ENCODE results near the gene DHODH.

DNA sequence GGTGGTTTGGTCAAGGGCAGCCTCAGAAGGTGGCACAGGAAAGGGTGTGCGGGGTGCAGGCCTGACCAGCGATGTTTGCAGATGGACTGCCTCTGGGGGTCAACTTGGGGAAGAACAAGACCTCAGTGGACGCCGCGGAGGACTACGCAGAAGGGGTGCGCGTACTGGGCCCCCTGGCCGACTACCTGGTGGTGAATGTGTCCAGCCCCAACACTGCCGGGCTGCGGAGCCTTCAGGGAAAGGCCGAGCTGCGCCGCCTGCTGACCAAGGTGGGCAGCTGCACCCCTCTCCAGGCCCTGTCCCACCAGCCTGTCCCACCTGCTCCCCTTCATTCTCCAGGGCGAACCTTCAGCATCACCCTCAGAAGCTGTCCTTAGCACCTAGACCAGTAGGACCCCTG lies 12.5 kb downstream of the DHODH start:
- TF ChIP-seq, protein P1, sequence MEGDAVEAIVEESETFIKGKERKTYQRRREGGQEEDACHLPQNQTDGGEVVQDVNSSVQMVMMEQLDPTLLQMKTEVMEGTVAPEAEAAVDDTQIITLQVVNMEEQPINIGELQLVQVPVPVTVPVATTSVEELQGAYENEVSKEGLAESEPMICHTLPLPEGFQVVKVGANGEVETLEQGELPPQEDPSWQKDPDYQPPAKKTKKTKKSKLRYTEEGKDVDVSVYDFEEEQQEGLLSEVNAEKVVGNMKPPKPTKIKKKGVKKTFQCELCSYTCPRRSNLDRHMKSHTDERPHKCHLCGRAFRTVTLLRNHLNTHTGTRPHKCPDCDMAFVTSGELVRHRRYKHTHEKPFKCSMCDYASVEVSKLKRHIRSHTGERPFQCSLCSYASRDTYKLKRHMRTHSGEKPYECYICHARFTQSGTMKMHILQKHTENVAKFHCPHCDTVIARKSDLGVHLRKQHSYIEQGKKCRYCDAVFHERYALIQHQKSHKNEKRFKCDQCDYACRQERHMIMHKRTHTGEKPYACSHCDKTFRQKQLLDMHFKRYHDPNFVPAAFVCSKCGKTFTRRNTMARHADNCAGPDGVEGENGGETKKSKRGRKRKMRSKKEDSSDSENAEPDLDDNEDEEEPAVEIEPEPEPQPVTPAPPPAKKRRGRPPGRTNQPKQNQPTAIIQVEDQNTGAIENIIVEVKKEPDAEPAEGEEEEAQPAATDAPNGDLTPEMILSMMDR (IDR thresholded peaks at IDR 0.05), result no peak
- TF ChIP-seq POLR2AphosphoS5 (IDR thresholded peaks at IDR 0.05) (no peak), POLR2A (IDR thresholded peaks at IDR 0.05) (no peak)

Measured in breast epithelium (tissue), 3 donors.